Mesendoderm (in vitro differentiated cells): ENCODE results near the gene TBC1D8.

Experiments
- DNase-seq: peaks from one replicate; pipeline ENCODE4 v3.0.0; 2013
- H2AK5ac ChIP-seq: 2 replicates; pipeline ENCODE4 v1.6.1; 2013; ENCODE audit warnings: low read length, inconsistent platforms
- H2BK120ac ChIP-seq: 2 replicates; pipeline ENCODE4 v1.6.1; 2013; ENCODE audit warnings: low read depth, mild to moderate bottlenecking, low read length, moderate library complexity, mixed read lengths
- H2BK15ac ChIP-seq: replicated peaks from 2 replicates; pipeline ENCODE4 v1.6.1; 2013; ENCODE audit warnings: low read depth, mild to moderate bottlenecking, moderate library complexity
- H2BK5ac ChIP-seq: 2 replicates; pipeline ENCODE4 v1.6.1; 2013; ENCODE audit warnings: low read length, inconsistent platforms
- H3K18ac ChIP-seq: 2 replicates; pipeline ENCODE4 v1.6.1; 2013; ENCODE audit warnings: mild to moderate bottlenecking, low read length, mixed read lengths
- H3K23ac ChIP-seq: one replicate; pipeline ENCODE4 v1.6.1; 2013; ENCODE audit warnings: low read length
- H3K27ac ChIP-seq: 2 replicates; pipeline ENCODE4 v1.5.1; 2013; ENCODE audit warnings: low read depth, mild to moderate bottlenecking, inconsistent platforms, low read length, moderate library complexity
- H3K27me3 ChIP-seq: 2 replicates; pipeline ENCODE4 v1.6.1; 2013; ENCODE audit warnings: low read length, control low read depth, mild to moderate bottlenecking, inconsistent platforms; ENCODE audit not compliant: insufficient read depth, poor library complexity
- H3K36me3 ChIP-seq: 2 replicates; pipeline ENCODE4 v1.6.1; 2013; ENCODE audit warnings: low read length, inconsistent platforms; ENCODE audit not compliant: control insufficient read depth, insufficient read depth
- H3K4ac ChIP-seq: one replicate; pipeline ENCODE4 v1.6.1; 2013; ENCODE audit warnings: low read depth, mild to moderate bottlenecking, low read length, moderate library complexity
- H3K4me1 ChIP-seq: 2 replicates; pipeline ENCODE4 v1.6.1; 2013; ENCODE audit warnings: low read depth, low read length, inconsistent platforms; ENCODE audit not compliant: control insufficient read depth
- H3K4me2 ChIP-seq: 2 replicates; pipeline ENCODE4 v1.6.1; 2013; ENCODE audit warnings: low read length
- H3K4me3 ChIP-seq: 2 replicates; pipeline ENCODE4 v1.5.1; 2013; ENCODE audit warnings: mild to moderate bottlenecking, low read length
- H3K56ac ChIP-seq: one replicate; pipeline ENCODE4 v1.6.1; 2013; ENCODE audit warnings: low read length
- H3K79me1 ChIP-seq: 2 replicates; pipeline ENCODE4 v1.6.1; 2013; ENCODE audit warnings: low read length, inconsistent platforms
- H3K79me2 ChIP-seq: 2 replicates; pipeline ENCODE4 v1.6.1; 2013; ENCODE audit warnings: mild to moderate bottlenecking, low read length; ENCODE audit not compliant: control insufficient read depth, insufficient read depth
- H3K9ac ChIP-seq: 2 replicates; pipeline ENCODE4 v1.6.1; 2013; ENCODE audit warnings: low read length, inconsistent platforms
- H4K5ac ChIP-seq: one replicate; pipeline ENCODE4 v1.6.1; 2013; ENCODE audit warnings: low read length
- H4K8ac ChIP-seq: one replicate; pipeline ENCODE4 v1.6.1; 2013; ENCODE audit warnings: low read depth, mild to moderate bottlenecking, control low read depth, low read length, moderate library complexity
- WGBS: extraction: QIAGEN DNeasy Blood & Tissue Kit; methylation state at CpG from one replicate; pipeline ENCODE4 v1.1.7; 2013; ENCODE audit warnings: low lambda C conversion rate, missing lambda C conversion rate; ENCODE audit not compliant: insufficient coverage; ENCODE audit errors: extremely low coverage; 5-methylcytosine and 5-hydroxymethylcytosine counted together

Gene TBC1D8

GRCh38 chr2:100965596-100965995 is 185.6 kb downstream of the TBC1D8 start:
- H3K4ac ChIP-seq, result no peak overlapping the region

GRCh38 chr2:100964681-100965169 is 186.5 kb downstream of the TBC1D8 start:
- H3K4ac ChIP-seq, result no peak overlapping the region
- no peak for DNase-seq
- no peak overlapping the region for H3K4me3 ChIP-seq
- no peak overlapping the region for H3K18ac ChIP-seq
- H3K36me3 ChIP-seq, result no peaks in the 10 kb centered on the region
- no peaks in the 10 kb centered on the region for H3K79me1 ChIP-seq
- H3K23ac ChIP-seq, result no peak overlapping the region
- H3K4me1 ChIP-seq, result no peaks in the 10 kb centered on the region
- H2BK120ac ChIP-seq, result no peak overlapping the region
- no peaks in the 10 kb centered on the region for H3K79me2 ChIP-seq
- H3K27ac ChIP-seq, result no peak overlapping the region
- no peaks in the 10 kb centered on the region for H3K27me3 ChIP-seq
- H3K56ac ChIP-seq, result no peak overlapping the region
- H3K4me2 ChIP-seq, result no peak overlapping the region
- no CpG with 5 or more reads among the region's 11 CpGs for WGBS
- no peak overlapping the region for H2AK5ac ChIP-seq
- no peak overlapping the region for H4K8ac ChIP-seq
- H4K5ac ChIP-seq, result no peak overlapping the region
- H2BK5ac ChIP-seq, result no peak overlapping the region
- no peak overlapping the region for H2BK15ac ChIP-seq
- H3K9ac ChIP-seq, result no peak overlapping the region

More at GRCh38 chr2:100965596-100965995, 185.6 kb downstream of the TBC1D8 start:
- Histone ChIP-seq H4K5ac (no peak overlapping the region), H3K9ac (no peak overlapping the region), H2AK5ac (no peak overlapping the region), H2BK120ac (no peak overlapping the region), H3K79me1 (no peaks in the 10 kb centered on the region), H3K18ac (no peak overlapping the region), H2BK5ac (no peak overlapping the region), H3K79me2 (no peaks in the 10 kb centered on the region), H3K27ac (no peak overlapping the region), H3K4me1 (no peaks in the 10 kb centered on the region), H3K56ac (no peak overlapping the region), H2BK15ac (no peak overlapping the region), H3K27me3 (no peaks in the 10 kb centered on the region), H4K8ac (no peak overlapping the region), H3K4me3 (no peak overlapping the region), H3K23ac (no peak overlapping the region), H3K4me2 (no peak overlapping the region), H3K36me3 (no peaks in the 10 kb centered on the region)
- no peak for DNase-seq
- WGBS, result no CpG with 5 or more reads among the region's 5 CpGs

DNA sequence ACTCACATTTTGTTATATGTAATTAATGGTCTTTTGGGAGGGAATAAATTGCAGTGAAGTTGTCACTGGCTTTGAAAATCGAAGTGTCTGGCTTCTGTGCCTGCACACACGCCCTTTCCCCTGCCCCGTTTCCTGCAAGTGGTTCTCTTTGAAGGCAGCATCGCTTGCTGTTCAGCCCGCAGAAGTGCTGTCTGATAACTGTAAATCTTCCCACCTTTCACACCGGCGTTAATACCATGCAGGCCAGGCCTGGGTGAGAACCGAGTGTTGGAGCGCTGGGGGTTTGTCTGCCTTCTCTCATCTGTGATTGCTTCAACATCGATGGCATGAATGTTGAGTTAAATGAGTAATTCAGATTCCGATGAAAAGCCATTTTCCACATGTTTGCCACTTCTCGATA is 187.0 kb downstream of the TBC1D8 start:
- no peak for DNase-seq
- Histone ChIP-seq H3K27me3 (no peaks in the 10 kb centered on the region), H4K8ac (no peak overlapping the region), H2BK15ac (no peak overlapping the region), H2BK120ac (no peak overlapping the region), H3K79me2 (no peaks in the 10 kb centered on the region), H3K4me2 (no peak overlapping the region), H3K18ac (no peak overlapping the region), H3K4me1 (no peaks in the 10 kb centered on the region), H3K9ac (no peak overlapping the region), H2BK5ac (no peak overlapping the region), H2AK5ac (no peak overlapping the region), H4K5ac (no peak overlapping the region), H3K4ac (no peak overlapping the region), H3K4me3 (no peak overlapping the region), H3K23ac (no peak overlapping the region), H3K79me1 (no peaks in the 10 kb centered on the region), H3K27ac (no peak overlapping the region), H3K56ac (no peak overlapping the region), H3K36me3 (no peaks in the 10 kb centered on the region)
- no CpG with 5 or more reads among the region's 12 CpGs for WGBS

DNA sequence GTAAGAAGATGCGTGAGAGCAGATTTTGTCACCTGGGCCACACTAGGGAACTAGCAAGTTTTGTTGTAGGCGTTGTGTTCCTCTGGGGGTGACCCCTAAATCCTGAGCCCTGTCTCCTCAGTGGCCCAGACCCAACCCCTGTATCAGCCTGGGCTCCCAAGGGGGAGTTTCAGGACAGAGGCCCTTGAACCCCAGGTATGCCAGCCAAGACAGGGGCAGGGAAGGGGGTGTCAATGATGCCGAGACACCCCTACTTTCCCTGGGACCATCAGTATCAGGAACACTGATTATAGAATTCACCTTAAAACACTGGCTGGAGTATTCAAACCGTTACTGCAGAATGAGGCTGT is 188.2 kb downstream of the TBC1D8 start:
- no peak overlapping the region for H2BK120ac ChIP-seq
- H3K4me3 ChIP-seq, result no peak overlapping the region
- H4K5ac ChIP-seq, result no peak overlapping the region
- H2AK5ac ChIP-seq, result no peak overlapping the region
- no peak overlapping the region for H3K4ac ChIP-seq
- no CpG with 5 or more reads among the region's 4 CpGs for WGBS
- no peak overlapping the region for H4K8ac ChIP-seq
- no peaks in the 10 kb centered on the region for H3K79me2 ChIP-seq
- H3K27me3 ChIP-seq, result no peaks in the 10 kb centered on the region
- H3K36me3 ChIP-seq, result no peaks in the 10 kb centered on the region
- H2BK15ac ChIP-seq, result no peak overlapping the region
- no peak overlapping the region for H2BK5ac ChIP-seq
- no peak overlapping the region for H3K56ac ChIP-seq
- DNase-seq, result no peak
- H3K23ac ChIP-seq, result no peak overlapping the region
- H3K18ac ChIP-seq, result no peak overlapping the region
- no peak overlapping the region for H3K9ac ChIP-seq
- no peaks in the 10 kb centered on the region for H3K4me1 ChIP-seq
- H3K27ac ChIP-seq, result no peak overlapping the region
- H3K4me2 ChIP-seq, result no peak overlapping the region
- H3K79me1 ChIP-seq, result no peaks in the 10 kb centered on the region

GRCh38 chr2:100962366-100963025 is 188.7 kb downstream of the TBC1D8 start:
- Histone ChIP-seq H3K79me2 (no peaks in the 10 kb centered on the region), H2BK120ac (no peak overlapping the region), H2BK5ac (no peak overlapping the region), H2AK5ac (no peak overlapping the region), H4K5ac (no peak overlapping the region), H3K27ac (no peak overlapping the region), H3K27me3 (no peaks in the 10 kb centered on the region), H3K4ac (no peak overlapping the region), H3K79me1 (no peaks in the 10 kb centered on the region), H3K23ac (no peak overlapping the region), H3K36me3 (no peaks in the 10 kb centered on the region), H3K4me2 (no peak overlapping the region), H2BK15ac (no peak overlapping the region), H3K4me1 (no peaks in the 10 kb centered on the region), H4K8ac (no peak overlapping the region), H3K56ac (no peak overlapping the region), H3K4me3 (no peak overlapping the region), H3K9ac (no peak overlapping the region), H3K18ac (no peak overlapping the region)
- DNase-seq, result no peak
- WGBS, result no CpG with 5 or more reads among the region's 12 CpGs

GRCh38 chr2:100960688-100961087 is 190.5 kb downstream of the TBC1D8 start:
- Histone ChIP-seq H3K18ac (no peak overlapping the region), H3K79me1 (no peaks in the 10 kb centered on the region), H3K4me2 (no peak overlapping the region), H3K27ac (no peak overlapping the region), H2BK15ac (no peak overlapping the region), H3K4me1 (no peaks in the 10 kb centered on the region), H4K8ac (no peak overlapping the region), H3K4me3 (no peak overlapping the region), H3K79me2 (no peaks in the 10 kb centered on the region), H2BK120ac (no peak overlapping the region), H2AK5ac (no peak overlapping the region), H3K56ac (no peak overlapping the region), H3K23ac (no peak overlapping the region), H4K5ac (no peak overlapping the region), H3K36me3 (no peaks in the 10 kb centered on the region), H3K9ac (no peak overlapping the region), H3K27me3 (no peaks in the 10 kb centered on the region), H2BK5ac (no peak overlapping the region), H3K4ac (no peak overlapping the region)
- DNase-seq, result no peak
- WGBS, result no CpG with 5 or more reads among the region's 4 CpGs
